OCI-LY7 (cell line): ENCODE data around the gene SLC25A40. TPM values are rescaled to one million over a fixed set of nuclear protein-coding genes. Genes with fewer than 3 reads are reported as not detected.

ENCODE experiments used
- BruUV-seq: library from RNA; stranded (reverse); fragments of 400-500 nt; replicated peaks from 2 replicates; lab custom pipeline; 2021; lab: Mats Ljungman, UMichigan
- CTCF ChIA-PET: fragments of 300-600 bp; sonication (Branson Sonifier 250); formaldehyde crosslinking; loops from one replicate; lab custom pipeline; 2022; ENCODE audit warnings: antibody characterized with exemption; ENCODE audit not compliant: unreplicated experiment; lab: Charles Lee
- POLR2A ChIA-PET: fragments of 300-600 bp; sonication (Branson Sonifier 250); formaldehyde crosslinking; loops from one replicate; lab custom pipeline; 2022; ENCODE audit warnings: antibody characterized with exemption; lab: Charles Lee
- DNase-seq: peaks from one replicate; pipeline ENCODE4 v3.0.0-alpha.2; 2015; ENCODE audit warnings: low spot score
- H2AFZ ChIP-seq: fragments of 200-600 bp; sonication (generic), shearing (Covaris generic); 2 replicates; pipeline ENCODE4 v1.6.1; 2014; ENCODE audit warnings: mild to moderate bottlenecking, antibody characterized with exemption, low read length, moderate library complexity
- H3K27ac ChIP-seq: fragments of 200-600 bp; sonication (generic); 2 replicates; pipeline ENCODE4 v1.5.1; 2014; ENCODE audit warnings: mixed run types, low read depth, mild to moderate bottlenecking, moderate library complexity, low read length, inconsistent platforms; ENCODE audit not compliant: poor library complexity, severe bottlenecking
- H3K36me3 ChIP-seq: fragments of 200-600 bp; sonication (generic); 2 replicates; pipeline ENCODE4 v1.6.1; 2014; ENCODE audit warnings: mild to moderate bottlenecking, antibody characterized with exemption, low read length, moderate library complexity, mixed read lengths; ENCODE audit not compliant: insufficient read depth
- H3K4me1 ChIP-seq: fragments of 200-600 bp; sonication (generic); 2 replicates; pipeline ENCODE4 v1.5.1; 2014; ENCODE audit warnings: mild to moderate bottlenecking, low read length; ENCODE audit not compliant: insufficient read depth, poor library complexity, severe bottlenecking
- H3K4me2 ChIP-seq: fragments of 200-600 bp; sonication (generic); 2 replicates; pipeline ENCODE4 v1.6.1; 2014; ENCODE audit warnings: mild to moderate bottlenecking, low read length
- H3K4me3 ChIP-seq: fragments of 200-600 bp; sonication (generic); 2 replicates; pipeline ENCODE4 v1.5.1; 2014; ENCODE audit warnings: mild to moderate bottlenecking, low read depth, low read length; ENCODE audit not compliant: poor library complexity, severe bottlenecking
- H3K79me2 ChIP-seq: fragments of 200-600 bp; sonication (generic); 2 replicates; pipeline ENCODE4 v1.6.1; 2016; ENCODE audit warnings: low read depth, mild to moderate bottlenecking, low read length, moderate library complexity, mixed read lengths; ENCODE audit not compliant: insufficient read depth
- H3K9me2 ChIP-seq: fragments of 200-600 bp; sonication (generic); 2 replicates; pipeline ENCODE4 v1.6.1; 2016; ENCODE audit warnings: mild to moderate bottlenecking, low read length, mixed read lengths; ENCODE audit not compliant: insufficient read depth
- H3K9me3 ChIP-seq: fragments of 200-600 bp; sonication (generic); 2 replicates; pipeline ENCODE4 v1.6.1; 2014; ENCODE audit warnings: mild to moderate bottlenecking, mixed run types, low read length, mixed read lengths
- H4K20me1 ChIP-seq: fragments of 200-600 bp; sonication (generic); 2 replicates; pipeline ENCODE4 v1.6.1; 2014; ENCODE audit warnings: mild to moderate bottlenecking, antibody characterized with exemption, low read length, moderate library complexity, mixed read lengths; ENCODE audit not compliant: insufficient read depth
- CTCF ChIP-seq: fragments of 200-600 bp; sonication (generic); conservative IDR thresholded peaks from 2 replicates; pipeline ENCODE4 v1.5.1; 2014; ENCODE audit warnings: mild to moderate bottlenecking, antibody characterized with exemption, low read length, moderate library complexity, mixed read lengths
- EZH2phosphoT487 ChIP-seq: fragments of 200-600 bp; sonication (generic); IDR thresholded peaks from 2 replicates; pipeline ENCODE4 v1.6.1; 2018; ENCODE audit warnings: low read depth, borderline replicate concordance, mild to moderate bottlenecking, mixed run types, antibody characterized with exemption, low read length, moderate library complexity, mixed read lengths
- intact Hi-C: fragments of 100-400 bp; cut with micrococcal nuclease; formaldehyde crosslinking; loops from one replicate; pipeline ENCODE4 v1.10.0; 2022; ENCODE audit not compliant: unreplicated experiment
- total RNA-seq, 2 experiments: library from RNA; depleted of rRNA in 1 of 2; stranded (reverse); fragments of >200 nt in 1 of 2; shearing (Covaris generic) in 1 of 2; gene quantifications; 2 replicates each; pipeline ENCODE4 v1.2.3, GENCODE V29; 2014 to 2022

Gene SLC25A40
- total RNA-seq, 2 experiments from 2014 or later = 21.0 to 53.6 TPM

DNA sequence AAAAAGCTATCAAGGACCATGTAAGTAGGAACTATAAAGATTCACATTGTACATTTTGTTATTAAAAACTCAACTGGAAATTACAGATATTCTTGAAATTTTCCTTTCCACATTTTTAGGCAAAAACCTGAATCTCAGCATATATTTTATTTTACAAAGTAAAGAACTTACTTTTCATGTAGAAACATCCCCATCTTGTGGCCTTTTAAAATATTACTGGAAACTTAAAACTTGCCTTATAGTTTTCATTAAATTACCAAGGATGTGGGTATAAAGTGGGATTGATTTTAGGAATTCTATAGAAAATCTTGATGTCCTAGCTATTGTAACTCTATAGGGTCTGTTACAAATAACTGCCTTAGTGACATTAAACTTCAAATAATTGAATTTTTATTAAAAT lies 10.7 kb upstream of the SLC25A40 start:
- DNase-seq = peak; percentile 42
- Histone ChIP-seq H3K9me3 (no peaks in the 10 kb centered on the region), H3K79me2 (peaks cover 90% of the 10 kb centered on the region), H3K4me3 (no peak overlapping the region), H4K20me1 (peaks cover 41% of the 10 kb centered on the region; the same call in 1 of the 2 replicates), H3K36me3 (peaks cover 98% of the 10 kb centered on the region), H3K4me2 (no peak overlapping the region), H3K4me1 (peaks cover 7% of the 10 kb centered on the region), H3K27ac (no peak overlapping the region), H3K9me2 (no peaks in the 10 kb centered on the region), H2AFZ (no peak overlapping the region)
- no peak for TF ChIP-seq EZH2phosphoT487
- peak; percentile 82 for TF ChIP-seq CTCF
- CTCF ChIA-PET = no interaction called here
- POLR2A ChIA-PET = interaction anchor here (0.7 to 1.7 kb wide), 9 partner anchors 9 to 374 kb away, joined by 3 to 7 read pairs (median 3); no protein-coding TSS in a partner anchor
- intact Hi-C loops = loop anchor here (1.0 kb wide), 1 partner anchor 90 kb away; no protein-coding TSS in a partner anchor
- no TSS peak for BruUV-seq

- no peaks in the 10 kb centered on the region for H3K9me3 ChIP-seq
- CTCF ChIA-PET = no interaction called here
- H3K36me3 ChIP-seq = peaks cover 98% of the 10 kb centered on the region
- H3K4me1 ChIP-seq = peaks cover 12% of the 10 kb centered on the region
- H3K9me2 ChIP-seq = no peaks in the 10 kb centered on the region
- H3K27ac ChIP-seq = no peak overlapping the region
- no peak for TF ChIP-seq EZH2phosphoT487
- 0 out of 2 replicates have a peak, but pooled peaks have one; percentile 18 for TF ChIP-seq CTCF
- H2AFZ ChIP-seq = no peak overlapping the region
- H3K4me3 ChIP-seq = no peak overlapping the region
- intact Hi-C loops = no loop called here
- H4K20me1 ChIP-seq = peaks cover 50% of the 10 kb centered on the region
- DNase-seq = no peak
- POLR2A ChIA-PET = interaction anchor here (0.6 to 1.2 kb wide), 4 partner anchors 10 to 329 kb away, joined by 3 read pairs; partner anchors contain the start of gene ADAM22
- H3K79me2 ChIP-seq = peaks cover 90% of the 10 kb centered on the region
- H3K4me2 ChIP-seq = no peak overlapping the region
- BruUV-seq = no TSS peak
Observed at GRCh38 chr7:87885018-87885417, 8.9 kb upstream of the SLC25A40 start.
